Type B pancreatic cell (in vitro differentiated cells): ENCODE results near the gene MYLK2. TPM values are rescaled to one million over a fixed set of nuclear protein-coding genes. Genes with fewer than 3 reads are reported as not detected.

ENCODE experiments used
- DNase-seq: peaks from one replicate; pipeline ENCODE4 v3.0.0; 2021; ENCODE audit warnings: mixed read lengths; ENCODE audit not compliant: unreplicated experiment; ENCODE audit errors: extremely low spot score
- H3K27ac Mint-ChIP-seq: 2 replicates; pipeline ENCODE4 v1.8.0; 2021; ENCODE audit warnings: mild to moderate bottlenecking, mixed read lengths
- H3K27me3 Mint-ChIP-seq: 2 replicates; pipeline ENCODE4 v1.8.0; 2021; ENCODE audit warnings: mixed read lengths
- H3K36me3 Mint-ChIP-seq: 2 replicates; pipeline ENCODE4 v1.8.0; 2021; ENCODE audit warnings: mixed read lengths
- H3K4me1 Mint-ChIP-seq: one replicate; pipeline ENCODE4 v1.8.0; 2021; ENCODE audit warnings: mixed read lengths; ENCODE audit not compliant: unreplicated experiment
- H3K4me3 Mint-ChIP-seq: 2 replicates; pipeline ENCODE4 v1.8.0; 2021; ENCODE audit warnings: mild to moderate bottlenecking, mixed read lengths
- H3K9me3 Mint-ChIP-seq: 2 replicates; pipeline ENCODE4 v1.8.0; 2021; ENCODE audit warnings: mixed read lengths
- total RNA-seq: library from RNA; stranded (reverse); gene quantifications from 2 replicates; pipeline ENCODE4 v1.2.1, GENCODE V29; 2021; ENCODE audit warnings: low replicate concordance
- TF ChIP-seq, protein P1 (sequence below): fragments of 200-600 bp; sonication (generic); conservative IDR thresholded peaks from 2 replicates; pipeline ENCODE4 v1.5.0; 2021; ENCODE audit warnings: antibody characterized with exemption, mild to moderate bottlenecking

MYLK2 gene
- total RNA-seq, 1 donor from 2014 or later, result 0.77 TPM

- Mint-ChIP-seq H3K9me3 (no peaks in the 10 kb centered on the region), H3K27me3 (peaks cover 40% of the 10 kb centered on the region), H3K36me3 (no peaks in the 10 kb centered on the region), H3K4me1 (peaks cover 20% of the 10 kb centered on the region), H3K4me3 (peak overlapping the region; percentile 82), H3K27ac (no peak overlapping the region)
- TF ChIP-seq, protein P1, sequence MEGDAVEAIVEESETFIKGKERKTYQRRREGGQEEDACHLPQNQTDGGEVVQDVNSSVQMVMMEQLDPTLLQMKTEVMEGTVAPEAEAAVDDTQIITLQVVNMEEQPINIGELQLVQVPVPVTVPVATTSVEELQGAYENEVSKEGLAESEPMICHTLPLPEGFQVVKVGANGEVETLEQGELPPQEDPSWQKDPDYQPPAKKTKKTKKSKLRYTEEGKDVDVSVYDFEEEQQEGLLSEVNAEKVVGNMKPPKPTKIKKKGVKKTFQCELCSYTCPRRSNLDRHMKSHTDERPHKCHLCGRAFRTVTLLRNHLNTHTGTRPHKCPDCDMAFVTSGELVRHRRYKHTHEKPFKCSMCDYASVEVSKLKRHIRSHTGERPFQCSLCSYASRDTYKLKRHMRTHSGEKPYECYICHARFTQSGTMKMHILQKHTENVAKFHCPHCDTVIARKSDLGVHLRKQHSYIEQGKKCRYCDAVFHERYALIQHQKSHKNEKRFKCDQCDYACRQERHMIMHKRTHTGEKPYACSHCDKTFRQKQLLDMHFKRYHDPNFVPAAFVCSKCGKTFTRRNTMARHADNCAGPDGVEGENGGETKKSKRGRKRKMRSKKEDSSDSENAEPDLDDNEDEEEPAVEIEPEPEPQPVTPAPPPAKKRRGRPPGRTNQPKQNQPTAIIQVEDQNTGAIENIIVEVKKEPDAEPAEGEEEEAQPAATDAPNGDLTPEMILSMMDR, result no peak
- DNase-seq, result no peak
Measured at GRCh38 chr20:31860390-31861134, 41.4 kb downstream of the MYLK2 start.

DNA sequence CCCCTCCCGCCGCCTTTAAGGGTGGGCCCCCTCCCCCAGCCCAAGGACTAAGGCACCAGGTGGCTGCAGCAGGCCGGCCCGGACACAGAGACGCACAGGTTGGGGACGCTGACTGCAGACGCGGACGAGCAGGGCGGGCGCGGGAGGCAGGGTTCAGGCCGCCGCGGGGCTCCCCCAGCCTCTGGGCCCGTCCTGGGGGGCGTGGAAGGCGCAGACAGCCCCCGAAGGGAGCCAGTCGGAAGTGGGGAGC is 41.9 kb downstream of the MYLK2 start:
- DNase-seq, result no peak
- TF ChIP-seq, protein P1, result no peak
- Mint-ChIP-seq H3K4me3 (peak overlapping the region; percentile 82), H3K4me1 (peaks cover 20% of the 10 kb centered on the region), H3K9me3 (no peaks in the 10 kb centered on the region), H3K36me3 (no peaks in the 10 kb centered on the region), H3K27ac (no peak overlapping the region), H3K27me3 (peaks cover 40% of the 10 kb centered on the region)

GRCh38 chr20:31861385-31862156 is 42.4 kb downstream of the MYLK2 start:
- TF ChIP-seq, protein P1, result no peak
- Mint-ChIP-seq H3K27me3 (peaks cover 42% of the 10 kb centered on the region), H3K4me3 (peak overlapping the region; percentile 94), H3K4me1 (peaks cover 20% of the 10 kb centered on the region), H3K9me3 (no peaks in the 10 kb centered on the region), H3K27ac (peak overlapping the region; percentile 85), H3K36me3 (no peaks in the 10 kb centered on the region)
- peak; percentile 88 for DNase-seq

DNA sequence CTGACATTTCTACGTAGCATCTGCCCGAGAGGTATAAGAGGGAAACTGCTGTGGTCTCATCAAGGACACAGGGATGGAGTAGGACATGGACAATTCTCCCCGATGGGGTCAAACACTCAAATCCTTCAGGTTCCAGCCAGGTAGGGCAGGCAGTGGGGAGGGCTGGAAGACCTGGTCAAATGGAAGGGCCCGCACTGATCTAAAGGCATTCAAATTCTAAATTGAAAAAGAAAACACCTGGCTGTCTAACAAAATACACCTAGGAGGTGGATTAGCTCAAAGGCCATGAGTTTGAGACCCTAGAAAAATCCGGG is 43.0 kb downstream of the MYLK2 start:
- peak overlapping the region; percentile 94 for H3K4me3 Mint-ChIP-seq
- peaks cover 44% of the 10 kb centered on the region for H3K27me3 Mint-ChIP-seq
- TF ChIP-seq, protein P1, result no peak
- H3K36me3 Mint-ChIP-seq, result no peaks in the 10 kb centered on the region
- H3K27ac Mint-ChIP-seq, result peak overlapping the region; percentile 85
- no peak for DNase-seq
- H3K9me3 Mint-ChIP-seq, result no peaks in the 10 kb centered on the region
- peaks cover 21% of the 10 kb centered on the region for H3K4me1 Mint-ChIP-seq

GRCh38 chr20:31862506-31862905 is 43.4 kb downstream of the MYLK2 start:
- Mint-ChIP-seq H3K9me3 (no peaks in the 10 kb centered on the region), H3K36me3 (no peaks in the 10 kb centered on the region), H3K27ac (no peak overlapping the region), H3K4me3 (peak overlapping the region; percentile 94), H3K4me1 (peaks cover 24% of the 10 kb centered on the region), H3K27me3 (peaks cover 42% of the 10 kb centered on the region)
- DNase-seq, result no peak
- TF ChIP-seq, protein P1, result no peak
